Measurements from ENCODE around the gene DEAF1.

DEAF1 gene

DNA sequence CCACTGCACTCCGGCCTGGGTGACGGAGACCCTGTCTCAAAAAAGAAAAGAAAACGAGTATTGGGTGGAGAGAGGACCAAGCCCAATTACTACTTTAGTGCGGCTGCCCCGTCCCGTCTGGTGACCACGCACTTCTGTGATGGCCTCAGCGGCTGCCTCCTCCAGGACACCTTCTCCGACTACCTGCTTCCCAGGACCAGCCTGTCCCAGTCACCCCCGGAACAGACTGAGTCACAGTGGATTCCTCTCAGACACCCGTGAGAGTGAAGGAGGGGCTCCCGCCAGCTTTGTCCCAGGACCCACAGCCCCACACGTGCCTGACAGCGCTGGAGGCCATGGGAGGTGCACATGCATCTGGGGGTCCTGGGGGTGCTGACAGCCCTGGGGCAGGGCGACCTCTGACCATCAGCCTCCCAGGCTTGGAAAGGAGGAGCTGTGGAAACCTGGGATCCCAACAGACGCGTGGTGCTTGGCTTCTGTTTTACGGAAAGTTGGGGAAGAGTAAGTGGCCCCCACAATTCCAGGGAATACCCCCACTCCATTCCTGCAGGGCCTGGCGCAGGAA lies 53.1 kb downstream of the DEAF1 start:
- no peak for DNase-seq (ENCODE audit: extremely low read depth, low read depth)
- no peak overlapping the region for H3K4me3 ChIP-seq (replicated peaks; ENCODE audit: low read depth, low read length)
- TF ChIP-seq, protein P1, sequence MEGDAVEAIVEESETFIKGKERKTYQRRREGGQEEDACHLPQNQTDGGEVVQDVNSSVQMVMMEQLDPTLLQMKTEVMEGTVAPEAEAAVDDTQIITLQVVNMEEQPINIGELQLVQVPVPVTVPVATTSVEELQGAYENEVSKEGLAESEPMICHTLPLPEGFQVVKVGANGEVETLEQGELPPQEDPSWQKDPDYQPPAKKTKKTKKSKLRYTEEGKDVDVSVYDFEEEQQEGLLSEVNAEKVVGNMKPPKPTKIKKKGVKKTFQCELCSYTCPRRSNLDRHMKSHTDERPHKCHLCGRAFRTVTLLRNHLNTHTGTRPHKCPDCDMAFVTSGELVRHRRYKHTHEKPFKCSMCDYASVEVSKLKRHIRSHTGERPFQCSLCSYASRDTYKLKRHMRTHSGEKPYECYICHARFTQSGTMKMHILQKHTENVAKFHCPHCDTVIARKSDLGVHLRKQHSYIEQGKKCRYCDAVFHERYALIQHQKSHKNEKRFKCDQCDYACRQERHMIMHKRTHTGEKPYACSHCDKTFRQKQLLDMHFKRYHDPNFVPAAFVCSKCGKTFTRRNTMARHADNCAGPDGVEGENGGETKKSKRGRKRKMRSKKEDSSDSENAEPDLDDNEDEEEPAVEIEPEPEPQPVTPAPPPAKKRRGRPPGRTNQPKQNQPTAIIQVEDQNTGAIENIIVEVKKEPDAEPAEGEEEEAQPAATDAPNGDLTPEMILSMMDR (IDR thresholded peaks at IDR 0.05; ENCODE audit: low read depth, low read length, missing control alignments) = no peak

DNA sequence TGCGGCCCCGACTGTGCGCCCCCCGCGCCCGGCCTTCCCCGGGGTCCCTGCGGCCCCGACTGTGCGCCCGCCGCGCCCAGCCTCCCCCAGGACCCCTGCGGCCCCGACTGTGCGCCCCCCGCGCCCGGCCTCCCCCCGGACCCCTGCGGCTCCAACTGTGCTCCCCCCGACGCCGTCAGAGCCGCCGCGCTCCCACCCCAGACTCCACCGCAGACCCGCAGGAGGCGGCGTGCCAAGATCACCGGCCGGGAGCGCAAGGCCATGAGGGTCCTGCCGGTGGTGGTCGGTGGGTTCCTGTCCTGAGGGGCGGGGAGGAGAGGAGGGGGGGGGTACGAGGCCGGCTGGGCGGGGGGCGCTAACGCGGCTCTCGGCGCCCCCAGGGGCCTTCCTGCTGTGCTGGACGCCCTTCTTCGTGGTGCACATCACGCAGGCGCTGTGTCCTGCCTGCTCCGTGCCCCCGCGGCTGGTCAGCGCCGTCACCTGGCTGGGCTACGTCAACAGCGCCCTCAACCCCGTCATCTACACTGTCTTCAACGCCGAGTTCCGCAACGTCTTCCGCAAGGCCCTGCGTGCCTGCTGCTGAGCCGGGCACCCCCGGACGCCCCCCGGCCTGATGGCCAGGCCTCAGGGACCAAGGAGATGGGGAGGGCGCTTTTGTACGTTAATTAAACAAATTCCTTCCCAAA lies 54.9 kb downstream of the DEAF1 start:
- no peak for DNase-seq (ENCODE audit: extremely low read depth, low read depth)
- H3K4me3 ChIP-seq (replicated peaks; ENCODE audit: low read depth, low read length) = no peak overlapping the region
- TF ChIP-seq, protein P1 (IDR thresholded peaks at IDR 0.05; ENCODE audit: low read depth, low read length, missing control alignments) = no peak

DNA sequence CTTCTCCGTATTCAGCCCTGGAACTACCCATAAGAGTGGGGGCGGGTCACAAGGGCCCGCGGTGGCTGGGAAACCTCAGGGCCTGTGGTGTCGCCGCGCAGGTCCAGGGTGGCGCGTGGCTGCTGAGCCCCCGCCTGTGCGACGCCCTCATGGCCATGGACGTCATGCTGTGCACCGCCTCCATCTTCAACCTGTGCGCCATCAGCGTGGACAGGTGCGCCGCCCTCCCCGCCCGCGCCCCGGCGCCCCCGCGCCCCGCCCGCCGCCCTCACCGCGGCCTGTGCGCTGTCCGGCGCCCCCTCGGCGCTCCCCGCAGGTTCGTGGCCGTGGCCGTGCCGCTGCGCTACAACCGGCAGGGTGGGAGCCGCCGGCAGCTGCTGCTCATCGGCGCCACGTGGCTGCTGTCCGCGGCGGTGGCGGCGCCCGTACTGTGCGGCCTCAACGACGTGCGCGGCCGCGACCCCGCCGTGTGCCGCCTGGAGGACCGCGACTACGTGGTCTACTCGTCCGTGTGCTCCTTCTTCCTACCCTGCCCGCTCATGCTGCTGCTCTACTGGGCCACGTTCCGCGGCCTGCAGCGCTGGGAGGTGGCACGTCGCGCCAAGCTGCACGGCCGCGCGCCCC lies 55.6 kb downstream of the DEAF1 start:
- no peak overlapping the region for H3K4me3 ChIP-seq (replicated peaks; ENCODE audit: low read depth, low read length)
- TF ChIP-seq, protein P1 (IDR thresholded peaks at IDR 0.05; ENCODE audit: low read depth, low read length, missing control alignments) = no peak
- DNase-seq (ENCODE audit: extremely low read depth, low read depth) = no peak

DNA sequence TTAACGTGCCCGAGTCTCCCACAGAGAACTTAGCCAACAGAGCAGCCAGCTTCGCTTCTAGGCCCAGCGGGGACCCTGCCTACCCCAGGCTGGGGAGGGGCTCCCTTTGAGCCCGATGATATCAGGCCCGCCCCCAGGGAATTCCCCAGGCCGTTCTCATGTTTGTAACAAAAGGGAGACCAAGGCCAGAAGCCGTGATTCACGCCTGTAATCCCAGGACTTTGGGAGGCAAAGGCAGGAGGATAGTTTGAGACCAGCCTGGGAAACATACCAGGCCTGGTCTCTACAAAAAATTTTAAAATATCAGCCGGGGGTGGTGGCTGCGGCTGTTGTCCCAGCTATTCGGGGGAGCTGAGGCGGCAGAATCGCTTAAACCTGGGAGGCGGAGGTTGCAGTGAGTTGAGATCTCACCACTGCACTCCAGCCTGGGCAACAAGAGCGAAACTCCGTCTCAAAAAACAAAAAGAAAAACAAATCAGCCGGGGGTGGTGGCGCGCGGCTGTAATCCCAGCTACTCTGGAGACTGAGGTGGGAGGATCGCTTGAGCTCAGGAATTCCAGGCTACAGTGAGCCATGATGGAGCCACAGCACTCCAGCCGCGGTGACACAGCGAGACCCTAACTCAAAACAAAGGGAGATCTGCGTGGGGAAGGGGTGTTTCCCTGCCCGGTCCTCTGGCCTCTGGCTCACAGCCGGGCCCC lies 56.2 kb downstream of the DEAF1 start:
- no peak overlapping the region for H3K4me3 ChIP-seq (replicated peaks; ENCODE audit: low read depth, low read length)
- no peak for DNase-seq (ENCODE audit: extremely low read depth, low read depth)
- TF ChIP-seq, protein P1 (IDR thresholded peaks at IDR 0.05; ENCODE audit: low read depth, low read length, missing control alignments) = no peak

DNA sequence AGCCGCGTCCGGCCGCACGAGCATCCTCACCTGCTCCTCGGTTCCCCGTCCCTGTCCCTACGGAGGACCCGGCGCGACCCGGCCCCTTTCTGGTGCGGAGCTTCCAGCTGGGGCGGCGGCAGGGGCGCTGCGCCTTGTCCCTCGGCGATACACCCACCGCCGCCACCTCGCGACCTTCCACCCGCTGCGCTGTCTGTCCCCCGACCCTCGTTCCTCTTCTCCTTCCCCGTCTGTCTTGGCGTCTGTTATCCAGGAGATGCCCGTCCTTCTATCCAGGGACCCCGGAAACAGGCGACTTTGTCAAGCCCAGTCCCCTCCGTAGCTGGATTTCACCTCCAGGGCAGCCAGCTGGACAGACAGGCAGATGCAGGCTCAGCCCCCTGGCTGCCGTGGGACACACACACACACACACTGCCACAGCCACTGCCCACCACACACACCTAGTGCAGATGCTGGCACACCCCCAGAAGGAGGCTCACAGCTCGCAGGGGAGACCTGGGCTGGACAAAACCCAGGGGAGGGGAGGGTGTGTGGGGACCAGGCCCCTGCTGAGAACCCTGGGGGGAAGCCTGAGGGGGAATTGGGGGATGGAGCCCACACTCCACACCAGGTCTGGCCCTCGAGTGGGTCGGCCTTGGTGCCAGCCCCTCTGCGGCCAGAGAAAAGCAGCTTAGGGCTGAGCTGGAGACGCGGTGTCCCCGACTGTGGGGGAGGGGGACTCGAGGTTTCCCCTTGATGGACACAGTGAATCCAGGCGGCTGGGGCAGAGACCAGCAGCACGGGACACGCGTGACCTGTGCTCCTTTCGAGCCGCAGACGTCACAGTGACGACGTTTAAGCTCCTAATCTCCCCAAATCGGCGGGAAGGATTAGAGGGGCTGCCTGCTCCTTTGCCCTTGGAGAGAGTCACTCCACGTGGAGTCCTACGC lies 57.2 kb downstream of the DEAF1 start:
- DNase-seq (ENCODE audit: extremely low read depth, low read depth) = no peak
- TF ChIP-seq, protein P1 (IDR thresholded peaks at IDR 0.05; ENCODE audit: low read depth, low read length, missing control alignments) = no peak
- no peak overlapping the region for H3K4me3 ChIP-seq (replicated peaks; ENCODE audit: low read depth, low read length)

DNA sequence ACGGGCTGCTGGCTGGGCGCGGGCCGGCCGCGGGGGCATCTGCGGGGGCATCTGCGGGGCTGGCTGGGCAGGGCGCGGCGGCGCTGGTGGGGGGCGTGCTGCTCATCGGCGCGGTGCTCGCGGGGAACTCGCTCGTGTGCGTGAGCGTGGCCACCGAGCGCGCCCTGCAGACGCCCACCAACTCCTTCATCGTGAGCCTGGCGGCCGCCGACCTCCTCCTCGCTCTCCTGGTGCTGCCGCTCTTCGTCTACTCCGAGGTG lies 57.8 kb downstream of the DEAF1 start:
- H3K4me3 ChIP-seq (replicated peaks; ENCODE audit: low read depth, low read length) = no peak overlapping the region
- DNase-seq (ENCODE audit: extremely low read depth, low read depth) = no peak
- TF ChIP-seq, protein P1 (IDR thresholded peaks at IDR 0.05; ENCODE audit: low read depth, low read length, missing control alignments) = no peak

Data from HFF-Myc (cell line).